CD4-positive, alpha-beta T cell treated with Interferon gamma for 1 hour (primary cell): ENCODE results near the gene FBXW8.

Experiments
- DNase-seq: peaks from one replicate; pipeline ENCODE4 v3.0.0-alpha.2; 2020

The FBXW8 gene

DNA sequence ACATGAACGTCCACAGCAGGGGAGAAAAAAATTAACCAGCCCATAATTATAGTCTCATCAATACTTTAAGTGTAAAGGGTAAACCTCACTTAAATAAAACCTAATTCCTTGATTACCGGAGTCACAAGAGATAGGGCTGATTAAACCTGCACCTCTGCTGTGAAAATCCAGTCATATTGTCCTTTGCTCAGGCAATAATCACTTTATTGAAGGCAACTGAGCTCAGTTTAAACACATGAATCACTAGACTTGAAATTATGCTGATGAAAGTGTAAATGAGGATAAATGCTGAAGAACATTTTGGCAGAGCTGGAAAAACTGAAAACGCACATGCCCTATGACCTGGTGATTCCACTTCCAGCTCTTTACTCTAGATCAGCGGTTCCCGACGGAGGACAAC, 22.9 kb upstream of the FBXW8 start:
- no peak for DNase-seq

DNA sequence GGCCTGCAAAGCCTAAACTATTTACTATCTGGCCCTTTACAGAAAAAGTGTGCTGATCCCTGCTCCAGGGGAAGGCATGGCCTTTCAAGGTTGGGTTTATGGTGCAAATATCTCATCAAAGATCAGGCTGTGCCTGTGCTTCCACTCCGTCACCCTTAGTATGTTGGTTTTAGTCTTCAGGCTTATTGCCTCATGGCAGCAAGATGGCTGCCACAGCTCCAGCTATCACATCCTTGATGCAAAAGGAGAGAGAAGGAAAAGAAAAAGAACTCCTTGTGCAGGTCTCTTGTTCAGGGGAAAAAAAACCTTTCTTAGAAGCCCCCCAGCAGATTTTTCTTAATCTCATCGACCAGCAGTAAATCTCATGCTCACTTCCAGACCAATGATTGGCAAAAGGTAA, 20.4 kb upstream of the FBXW8 start:
- no peak for DNase-seq

GRCh38 chr12:116891019-116891418, 19.7 kb upstream of the FBXW8 start:
- DNase-seq = no peak

- DNase-seq = no peak
These were observed 18.2 kb upstream of the FBXW8 start for GRCh38 chr12:116892349-116893140.

DNA sequence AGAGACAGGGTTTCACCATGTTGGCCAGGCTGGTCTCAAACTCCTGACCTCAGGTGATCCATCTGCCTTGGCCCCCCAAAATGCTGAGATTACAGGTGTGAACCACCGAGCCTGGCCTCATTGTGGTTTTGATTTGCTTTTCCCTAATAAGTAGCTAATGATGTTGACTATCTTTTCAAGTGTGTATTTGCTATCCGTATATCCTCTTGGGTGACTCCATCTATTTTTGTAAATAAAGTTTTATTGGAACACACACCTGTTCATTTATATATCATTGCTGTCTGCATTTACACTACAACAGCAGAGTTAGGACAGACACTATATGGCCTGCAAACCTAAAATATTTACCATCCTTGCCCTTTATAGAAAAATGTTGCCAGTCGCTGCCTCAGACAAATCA, 15.8 kb upstream of the FBXW8 start:
- no peak for DNase-seq

DNA sequence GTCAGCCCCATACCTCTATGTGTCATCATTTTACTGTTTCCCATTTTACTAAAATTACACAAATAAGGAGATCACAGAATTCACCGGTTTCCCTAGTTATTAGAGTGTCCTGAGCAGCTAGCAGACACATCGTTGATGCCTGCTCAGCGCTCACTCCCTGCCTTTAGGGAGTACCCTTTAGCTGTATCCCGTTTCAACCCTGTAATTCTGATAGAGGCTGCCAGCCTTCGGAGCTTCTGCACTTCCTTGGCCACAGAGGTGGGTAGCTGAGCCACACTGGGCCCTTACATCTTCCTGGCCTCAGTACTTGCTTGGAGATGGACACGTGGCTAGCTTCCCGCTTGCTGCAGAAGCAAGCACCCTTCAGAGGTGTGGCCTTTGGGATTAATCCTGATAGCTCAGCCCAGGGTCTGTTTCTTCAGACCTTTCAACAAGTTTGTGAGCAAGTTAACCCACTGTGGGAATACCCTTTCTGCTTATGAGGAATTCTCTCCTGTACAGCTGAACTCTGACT, 14.3 kb upstream of the FBXW8 start:
- DNase-seq = no peak

- no peak for DNase-seq
These were observed 13.3 kb upstream of the FBXW8 start for GRCh38 chr12:116897476-116897875.

DNA sequence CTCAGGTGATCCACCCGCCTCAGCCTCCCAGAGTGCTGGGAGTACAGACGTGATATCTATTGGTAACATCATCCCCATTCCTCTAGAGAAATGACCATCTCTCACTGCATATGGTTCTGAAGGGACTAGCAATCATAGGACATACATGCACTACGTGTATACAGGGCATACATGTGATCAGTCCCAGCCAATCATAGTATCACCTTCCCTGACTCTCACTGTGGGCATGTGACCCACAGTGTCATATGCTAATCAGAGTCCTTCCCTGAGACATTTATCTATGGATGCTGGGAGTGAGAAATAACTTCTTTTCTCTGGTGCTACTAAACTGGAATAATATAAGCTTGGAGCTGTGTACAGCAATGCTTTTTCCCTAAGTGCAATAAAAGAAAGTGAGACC, 12.1 kb upstream of the FBXW8 start:
- no peak for DNase-seq

DNA sequence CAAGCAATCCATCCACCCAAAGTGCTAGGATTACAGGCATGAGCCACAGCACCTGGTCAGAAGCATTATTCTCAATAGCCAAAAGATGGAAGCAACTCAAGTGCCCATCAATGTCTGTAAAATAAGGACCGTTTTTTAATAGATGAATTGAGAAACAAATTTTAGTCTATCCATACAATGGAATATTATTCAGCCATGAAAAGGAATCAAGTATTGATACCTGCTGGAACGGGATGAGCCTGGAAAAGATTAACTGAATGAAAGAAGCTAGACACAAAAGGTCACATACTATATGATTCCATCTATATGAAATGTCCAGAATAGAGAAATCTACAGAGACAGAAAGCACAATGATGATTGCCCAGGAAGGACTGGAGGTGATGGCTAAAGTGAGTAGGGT, 9.1 kb upstream of the FBXW8 start:
- no peak for DNase-seq

- DNase-seq = no peak
These were observed 6.9 kb upstream of the FBXW8 start for GRCh38 chr12:116903818-116904217.

DNA sequence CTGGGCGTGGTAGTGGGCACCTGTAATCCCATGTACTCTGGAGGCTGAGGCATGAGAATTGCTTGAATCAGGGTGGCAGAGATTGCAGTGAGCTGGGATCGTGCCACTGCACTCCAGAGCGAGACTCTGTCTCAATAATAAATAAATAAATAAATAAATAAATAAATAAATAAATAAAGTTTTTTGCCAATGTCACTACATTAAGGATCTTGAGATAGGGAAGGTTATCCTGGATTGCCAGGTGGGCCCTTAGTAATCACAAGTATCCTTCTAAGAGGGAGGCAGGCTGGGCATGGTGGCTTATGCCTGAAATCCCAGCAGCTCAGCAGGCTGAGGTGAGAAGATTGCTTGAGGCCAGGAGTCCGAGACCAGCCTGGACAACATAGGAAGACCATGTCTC, 4.5 kb upstream of the FBXW8 start:
- no peak for DNase-seq

GRCh38 chr12:116910280-116910644, 488 bp upstream of the FBXW8 start:
- DNase-seq = no peak

GRCh38 chr12:116915326-116915725, 4.6 kb downstream of the FBXW8 start:
- DNase-seq = no peak

DNA sequence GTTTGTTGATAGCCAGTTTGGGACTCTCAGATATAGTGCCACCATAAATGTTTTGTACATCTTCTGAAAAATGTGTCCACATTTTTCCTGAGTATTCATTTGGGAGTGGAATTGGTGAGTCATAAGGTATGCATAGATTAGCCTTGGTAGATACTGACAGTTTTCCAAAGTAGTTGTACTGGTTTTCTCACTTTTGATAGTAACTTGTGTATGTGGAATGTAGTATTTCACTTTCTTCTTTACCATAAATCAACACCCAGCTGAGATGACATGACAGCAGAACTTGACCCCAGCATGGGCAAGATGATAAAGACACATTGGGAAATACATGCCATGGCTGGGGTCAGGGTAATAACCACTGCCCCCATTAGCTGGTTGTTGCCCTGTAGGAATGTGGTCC, 5.4 kb downstream of the FBXW8 start:
- no peak for DNase-seq

DNA sequence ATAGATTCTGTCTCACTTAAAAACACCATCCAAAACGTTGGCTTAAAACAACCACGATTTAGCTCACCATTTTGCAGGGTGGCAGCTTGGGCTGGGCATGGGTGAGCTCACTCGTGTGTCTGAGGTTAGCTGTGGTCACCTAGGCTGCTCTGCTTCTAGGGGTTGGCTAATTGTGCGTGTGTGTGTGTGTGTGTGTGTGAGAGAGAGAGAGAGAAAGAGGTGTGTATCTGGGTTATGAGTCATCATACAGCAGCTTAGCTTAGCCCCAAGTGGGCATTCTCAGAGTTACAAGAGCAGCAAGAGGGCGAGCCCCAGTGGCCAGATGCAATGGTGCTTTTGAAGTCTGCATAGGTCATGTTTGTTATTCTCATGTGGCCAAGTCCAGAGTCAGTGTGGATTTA, 6.0 kb downstream of the FBXW8 start:
- peak; percentile 72 for DNase-seq

DNA sequence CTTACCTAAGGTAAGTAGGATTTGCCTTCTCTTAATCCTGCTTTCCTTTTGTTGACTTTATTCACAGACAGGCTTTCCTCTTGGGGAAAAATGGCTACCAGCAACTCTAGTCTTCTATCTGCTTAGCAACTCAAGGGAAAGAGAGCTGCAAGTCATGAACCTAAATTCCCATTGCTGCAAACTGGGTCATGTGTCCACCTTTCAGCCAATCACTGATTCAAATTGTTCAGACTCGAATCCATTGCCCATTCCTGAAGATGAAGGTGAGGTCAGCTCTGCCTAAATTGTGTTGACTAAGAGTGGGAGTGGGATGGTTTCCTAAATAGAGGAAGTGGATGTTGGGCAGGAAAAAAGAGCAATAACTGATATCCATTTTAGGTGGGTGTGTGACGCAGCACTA, 7.7 kb downstream of the FBXW8 start:
- no peak for DNase-seq

- DNase-seq = no peak
These were observed 8.5 kb downstream of the FBXW8 start for GRCh38 chr12:116919247-116919661.

DNA sequence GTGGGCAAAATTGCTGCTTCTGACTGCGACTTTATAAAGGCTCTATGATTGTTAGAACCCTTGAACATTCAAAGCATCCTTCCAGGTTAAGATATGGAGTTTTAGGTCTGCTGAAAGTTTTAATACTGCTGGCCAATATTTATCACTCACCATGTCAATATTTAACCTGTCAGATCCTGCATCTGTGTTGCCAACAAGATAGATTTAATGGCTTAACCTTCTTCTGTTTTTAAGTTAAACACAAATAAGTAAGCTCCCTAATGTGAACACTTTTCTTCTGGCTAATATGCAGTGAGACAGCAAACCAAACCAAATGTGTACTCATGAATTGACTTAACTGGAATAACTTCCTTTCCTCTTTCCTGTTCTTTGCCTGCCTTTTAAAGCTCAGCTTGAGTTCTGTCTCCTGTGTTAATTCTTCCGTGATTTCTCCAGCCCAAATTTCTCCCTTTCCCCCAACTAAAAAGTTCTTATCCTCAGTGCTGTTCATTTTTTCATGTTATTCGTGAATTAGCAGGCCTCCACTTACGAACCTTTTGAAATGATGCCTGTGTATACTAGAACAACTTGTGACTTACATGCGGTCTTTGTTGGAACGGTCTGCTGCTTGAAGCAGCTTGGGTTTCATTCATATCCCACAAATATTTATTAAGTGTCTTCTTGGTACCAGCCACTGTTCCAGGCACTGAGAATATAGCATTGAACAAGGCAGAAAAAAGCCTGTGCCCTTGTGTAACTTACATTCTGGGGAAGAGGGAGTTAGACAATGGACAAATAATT, 9.1 kb downstream of the FBXW8 start:
- DNase-seq = no peak

DNA sequence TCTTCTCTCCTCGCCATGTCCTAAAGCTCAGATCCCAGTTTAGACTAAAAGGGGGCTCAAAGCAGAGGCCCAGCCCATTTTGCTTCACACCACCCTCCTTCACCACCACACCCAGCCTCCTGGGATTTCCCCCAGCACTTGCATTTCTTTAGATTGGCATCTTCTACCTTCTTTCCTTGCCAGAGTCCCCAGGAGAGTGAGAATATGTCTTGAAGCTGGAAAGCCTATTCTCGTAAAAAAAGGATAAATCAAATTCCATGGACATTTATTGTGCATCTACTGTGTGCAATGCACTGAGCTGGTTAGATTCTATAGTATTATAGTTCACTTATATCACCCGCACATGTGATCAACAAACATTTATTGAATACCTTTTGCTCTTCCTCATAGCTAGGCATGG, 10.2 kb downstream of the FBXW8 start:
- no peak for DNase-seq

GRCh38 chr12:116922194-116922897, 11.6 kb downstream of the FBXW8 start:
- DNase-seq = no peak

GRCh38 chr12:116924558-116925453, 14.1 kb downstream of the FBXW8 start:
- DNase-seq = peak; percentile 48
